Activated T-helper 17 cell treated with anti-CD3 and anti-CD28 coated beads, Interleukin-2, amount 50 U/mL, for 72 hours (primary cell): ENCODE measurements around the gene TDRKH. TPM values are rescaled to one million over a fixed set of nuclear protein-coding genes. Genes with fewer than 3 reads are reported as not detected.
"Not testable (repeated sequence)": the region's sequence is repeated elsewhere in the genome, so short reads cannot be mapped to it uniquely, and the experiment has no call there.

Experiments used
- ATAC-seq: fragments of 150-1000 bp; cut with Tn5 transposase; replicated peaks from 2 replicates; pipeline ENCODE4 v1.10.0; 2021; ENCODE audit warnings: mild to moderate bottlenecking, moderate library complexity
- H3K27ac Mint-ChIP-seq: one replicate; pipeline ENCODE4 v1.8.0; 2022; ENCODE audit warnings: mixed read lengths
- H3K27me3 Mint-ChIP-seq: one replicate; pipeline ENCODE4 v1.8.0; 2022; ENCODE audit warnings: mixed read lengths
- H3K36me3 Mint-ChIP-seq: one replicate; pipeline ENCODE4 v1.8.0; 2022; ENCODE audit warnings: low read depth, mild to moderate bottlenecking, mixed read lengths
- H3K4me1 Mint-ChIP-seq: one replicate; pipeline ENCODE4 v1.8.0; 2022; ENCODE audit warnings: mixed read lengths
- H3K4me3 Mint-ChIP-seq: one replicate; pipeline ENCODE4 v1.8.0; 2022; ENCODE audit warnings: mild to moderate bottlenecking, mixed read lengths
- H3K9me3 Mint-ChIP-seq: one replicate; pipeline ENCODE4 v1.8.0; 2022; ENCODE audit warnings: mixed read lengths
- total RNA-seq, 2 donors: library from RNA; stranded (reverse); gene quantifications; one replicate each; pipeline ENCODE4 v1.2.3, GENCODE V29; 2022

TDRKH gene
- total RNA-seq, 2 donors from 2014 or later, result 20.3 to 21.8 TPM

- H3K27ac Mint-ChIP-seq, result no peak overlapping the region
- H3K36me3 Mint-ChIP-seq, result peaks cover 7% of the 10 kb centered on the region
- peaks cover 22% of the 10 kb centered on the region for H3K4me1 Mint-ChIP-seq
- no peaks in the 10 kb centered on the region for H3K27me3 Mint-ChIP-seq
- H3K4me3 Mint-ChIP-seq, result no peak overlapping the region
- no peaks in the 10 kb centered on the region for H3K9me3 Mint-ChIP-seq
- no peak for ATAC-seq
These were observed 11.5 kb upstream of the TDRKH start for GRCh38 chr1:151801846-151802245.

GRCh38 chr1:151801310-151801820 is 11.1 kb upstream of the TDRKH start:
- Mint-ChIP-seq H3K9me3 (no peaks in the 10 kb centered on the region), H3K27me3 (no peaks in the 10 kb centered on the region), H3K36me3 (peaks cover 2% of the 10 kb centered on the region), H3K4me3 (no peak overlapping the region), H3K4me1 (peaks cover 27% of the 10 kb centered on the region), H3K27ac (no peak overlapping the region)
- ATAC-seq, result no peak

- Mint-ChIP-seq H3K4me3 (peak overlapping the region; percentile 36), H3K4me1 (peaks cover 30% of the 10 kb centered on the region), H3K9me3 (no peaks in the 10 kb centered on the region), H3K36me3 (no peaks in the 10 kb centered on the region), H3K27me3 (no peaks in the 10 kb centered on the region), H3K27ac (peak overlapping the region; percentile 6)
- ATAC-seq, result no peak
These were observed 10.5 kb upstream of the TDRKH start for GRCh38 chr1:151800830-151801229.

GRCh38 chr1:151799179-151800022 is 9.1 kb upstream of the TDRKH start:
- peak overlapping the region; percentile 6 for H3K27ac Mint-ChIP-seq
- no peaks in the 10 kb centered on the region for H3K9me3 Mint-ChIP-seq

GRCh38 chr1:151798571-151798970 is 8.3 kb upstream of the TDRKH start:
- Mint-ChIP-seq H3K4me3 (no peak overlapping the region), H3K9me3 (no peaks in the 10 kb centered on the region), H3K4me1 (peaks cover 28% of the 10 kb centered on the region), H3K36me3 (peaks cover 4% of the 10 kb centered on the region), H3K27me3 (no peaks in the 10 kb centered on the region), H3K27ac (no peak overlapping the region)
- ATAC-seq, result peak; percentile 43

More at GRCh38 chr1:151799179-151800022, 9.1 kb upstream of the TDRKH start:
- Mint-ChIP-seq H3K4me1 (peaks cover 30% of the 10 kb centered on the region), H3K36me3 (peaks cover 1% of the 10 kb centered on the region), H3K4me3 (no peak overlapping the region), H3K27me3 (no peaks in the 10 kb centered on the region)
- no peak for ATAC-seq

GRCh38 chr1:151790940-151791651 is 796 bp upstream of the TDRKH start:
- Mint-ChIP-seq H3K27ac (peak overlapping the region; percentile 87), H3K9me3 (no peaks in the 10 kb centered on the region), H3K4me3 (peak overlapping the region; percentile 95), H3K27me3 (no peaks in the 10 kb centered on the region), H3K4me1 (peaks cover 10% of the 10 kb centered on the region), H3K36me3 (peaks cover 4% of the 10 kb centered on the region)
- peak; percentile 1 for ATAC-seq

- Mint-ChIP-seq H3K9me3 (no peaks in the 10 kb centered on the region), H3K36me3 (no peaks in the 10 kb centered on the region), H3K4me1 (peaks cover 10% of the 10 kb centered on the region), H3K27me3 (no peaks in the 10 kb centered on the region), H3K27ac (no peak overlapping the region), H3K4me3 (no peak overlapping the region)
- ATAC-seq, result no peak
These were observed 2.6 kb downstream of the TDRKH start for GRCh38 chr1:151787689-151788088.

GRCh38 chr1:151783796-151784195 is 6.5 kb downstream of the TDRKH start:
- H3K4me1 Mint-ChIP-seq, result peaks cover 3% of the 10 kb centered on the region
- no peaks in the 10 kb centered on the region for H3K9me3 Mint-ChIP-seq
- H3K4me3 Mint-ChIP-seq, result no peak overlapping the region
- ATAC-seq, result no peak
- H3K27ac Mint-ChIP-seq, result no peak overlapping the region
- H3K36me3 Mint-ChIP-seq, result peaks cover 32% of the 10 kb centered on the region
- H3K27me3 Mint-ChIP-seq, result no peaks in the 10 kb centered on the region

GRCh38 chr1:151782741-151783140 is 7.6 kb downstream of the TDRKH start:
- Mint-ChIP-seq H3K27ac (no peak overlapping the region), H3K4me3 (no peak overlapping the region), H3K36me3 (peaks cover 42% of the 10 kb centered on the region), H3K9me3 (no peaks in the 10 kb centered on the region), H3K4me1 (no peaks in the 10 kb centered on the region), H3K27me3 (no peaks in the 10 kb centered on the region)
- no peak for ATAC-seq

GRCh38 chr1:151782026-151782425 is 8.3 kb downstream of the TDRKH start:
- ATAC-seq, H3K4me1 Mint-ChIP-seq, H3K27ac Mint-ChIP-seq, H3K27me3 Mint-ChIP-seq, H3K9me3 Mint-ChIP-seq, H3K4me3 Mint-ChIP-seq: not testable (repeated sequence)
- peaks cover 46% of the 10 kb centered on the region for H3K36me3 Mint-ChIP-seq

- not testable (repeated sequence) for H3K27ac Mint-ChIP-seq
These were observed 9.6 kb downstream of the TDRKH start for GRCh38 chr1:151780736-151781135.

GRCh38 chr1:151779852-151780251 is 10.4 kb downstream of the TDRKH start:
- H3K27ac Mint-ChIP-seq, result peak overlapping the region; percentile 39
- H3K9me3 Mint-ChIP-seq, result no peaks in the 10 kb centered on the region

More at GRCh38 chr1:151780736-151781135, 9.6 kb downstream of the TDRKH start:
- ATAC-seq, H3K9me3 Mint-ChIP-seq, H3K4me1 Mint-ChIP-seq, H3K27me3 Mint-ChIP-seq, H3K4me3 Mint-ChIP-seq: not testable (repeated sequence)
- H3K36me3 Mint-ChIP-seq, result peaks cover 58% of the 10 kb centered on the region

GRCh38 chr1:151777317-151777716 is 13.0 kb downstream of the TDRKH start:
- ATAC-seq, result no peak
- Mint-ChIP-seq H3K9me3 (no peaks in the 10 kb centered on the region), H3K4me1 (no peaks in the 10 kb centered on the region)

More at GRCh38 chr1:151779852-151780251, 10.4 kb downstream of the TDRKH start:
- Mint-ChIP-seq H3K27me3 (no peaks in the 10 kb centered on the region), H3K36me3 (peaks cover 67% of the 10 kb centered on the region), H3K4me3 (no peak overlapping the region), H3K4me1 (no peaks in the 10 kb centered on the region)
- ATAC-seq, result no peak

GRCh38 chr1:151776665-151777062 is 13.6 kb downstream of the TDRKH start:
- Mint-ChIP-seq H3K4me3 (no peak overlapping the region), H3K27ac (no peak overlapping the region), H3K36me3 (peaks cover 83% of the 10 kb centered on the region), H3K9me3 (no peaks in the 10 kb centered on the region), H3K4me1 (no peaks in the 10 kb centered on the region), H3K27me3 (no peaks in the 10 kb centered on the region)
- no peak for ATAC-seq

More at GRCh38 chr1:151777317-151777716, 13.0 kb downstream of the TDRKH start:
- peaks cover 85% of the 10 kb centered on the region for H3K36me3 Mint-ChIP-seq
- H3K27me3 Mint-ChIP-seq, result no peaks in the 10 kb centered on the region
- H3K27ac Mint-ChIP-seq, result no peak overlapping the region
- H3K4me3 Mint-ChIP-seq, result no peak overlapping the region
